ENCODE measurements around the gene ACVR1C. TPM values are rescaled to one million over a fixed set of nuclear protein-coding genes. Genes with fewer than 3 reads are reported as not detected.

The ACVR1C gene
- total RNA-seq, 1 experiment from 2014 or later, result 1.2 TPM

DNA sequence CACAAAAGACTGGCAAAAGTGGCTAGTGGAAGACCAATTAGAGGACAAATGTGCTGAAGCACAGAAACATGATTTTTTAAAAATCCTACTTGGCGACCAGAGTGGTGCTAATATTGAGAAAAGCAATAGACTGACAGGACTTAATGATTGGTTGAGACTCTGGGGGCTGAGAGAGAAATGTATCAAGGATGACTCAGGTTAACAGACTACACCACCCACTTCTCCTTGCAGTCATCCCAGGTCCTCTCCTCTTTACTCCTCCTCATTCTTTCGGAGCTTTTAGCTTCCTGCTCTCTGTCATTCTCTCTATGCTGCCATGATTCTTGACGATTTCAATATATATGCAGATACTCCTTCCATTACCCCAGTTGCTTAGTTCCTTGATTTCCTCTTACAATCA lies 130.2 kb downstream of the ACVR1C start:
- no peak for ATAC-seq
- no peaks in the 10 kb centered on the region for H3K4me1 ChIP-seq (ENCODE audit: control insufficient read depth in 1 of 2, insufficient read depth in 2 of 2, low read length in 2 of 2)
- no peak for DNase-seq (ENCODE audit: low read depth, low spot score)
- H4K20me1 ChIP-seq (ENCODE audit: insufficient read depth), result no peaks in the 10 kb centered on the region
- no peaks in the 10 kb centered on the region for H3K79me2 ChIP-seq (ENCODE audit: insufficient read depth, low read length)
- TF ChIP-seq POLR2AphosphoS5 (IDR thresholded peaks at IDR 0.05; ENCODE audit: low read depth, low read length) (no peak), CTCF (IDR thresholded peaks at IDR 0.05 in 2 of 3, conservative IDR thresholded peaks at IDR 0.05 in 1 of 3; ENCODE audit: borderline replicate concordance in 1 of 3, insufficient read depth in 1 of 3, low read depth in 2 of 3, low read length in 2 of 3) (no peak), ZNF274 (IDR thresholded peaks at IDR 0.05; ENCODE audit: low read depth, low read length) (no peak), SIN3A (IDR thresholded peaks at IDR 0.05; ENCODE audit: low read depth) (no peak), CEBPB (IDR thresholded peaks at IDR 0.05; ENCODE audit: low read depth) (no peak), ELF1 (IDR thresholded peaks at IDR 0.05; ENCODE audit: borderline replicate concordance, low read depth) (no peak), EGR1 (IDR thresholded peaks at IDR 0.05; ENCODE audit: low read depth) (no peak), ZBTB33 (IDR thresholded peaks at IDR 0.05; ENCODE audit: extremely low read depth, insufficient replicate concordance, low read length) (no peak), EZH2 (IDR thresholded peaks at IDR 0.05) (no peak), JUND (IDR thresholded peaks at IDR 0.05) (no peak), EZH2phosphoT487 (IDR thresholded peaks at IDR 0.05; ENCODE audit: borderline replicate concordance) (no peak), ZFX (IDR thresholded peaks at IDR 0.05) (no peak)
- TF ChIP-seq, protein P1, sequence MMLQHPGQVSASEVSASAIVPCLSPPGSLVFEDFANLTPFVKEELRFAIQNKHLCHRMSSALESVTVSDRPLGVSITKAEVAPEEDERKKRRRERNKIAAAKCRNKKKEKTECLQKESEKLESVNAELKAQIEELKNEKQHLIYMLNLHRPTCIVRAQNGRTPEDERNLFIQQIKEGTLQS (IDR thresholded peaks at IDR 0.05), result no peak
- TF ChIP-seq, protein P2, sequence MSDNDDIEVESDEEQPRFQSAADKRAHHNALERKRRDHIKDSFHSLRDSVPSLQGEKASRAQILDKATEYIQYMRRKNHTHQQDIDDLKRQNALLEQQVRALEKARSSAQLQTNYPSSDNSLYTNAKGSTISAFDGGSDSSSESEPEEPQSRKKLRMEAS (IDR thresholded peaks at IDR 0.05), result no peak
- H3K4me2 ChIP-seq (ENCODE audit: low read length), result no peak overlapping the region
- H3K36me3 ChIP-seq (ENCODE audit: control insufficient read depth in 1 of 2, insufficient read depth in 2 of 2, low read length in 2 of 2), result no peaks in the 10 kb centered on the region
- intact Hi-C loops (cut with micrococcal nuclease), result loop anchor here (5.0 kb wide), 1 partner anchor 94 kb away; no protein-coding TSS in a partner anchor
- no peak overlapping the region for H3K9ac ChIP-seq (ENCODE audit: low read length)
- H3K27ac ChIP-seq (ENCODE audit: low read depth, low read length), result no peak overlapping the region
- no peaks in the 10 kb centered on the region for H3K9me3 ChIP-seq (ENCODE audit: control insufficient read depth in 1 of 2, insufficient read depth in 1 of 2, low read depth in 1 of 2, low read length in 2 of 2)
- H3K27me3 ChIP-seq (ENCODE audit: insufficient read depth, low read length), result no peaks in the 10 kb centered on the region
- no TSS peak for BruUV-seq (replicated peaks)
- ChIA-PET RAD21 (ENCODE audit: low non-redundant PET in 1 of 2, low total read pairs in 2 of 2, uncharacterized antibody in 2 of 2, unreplicated experiment in 2 of 2) (no interaction called here), CTCF (interaction anchor here (2.2 kb wide), 1 partner anchor 10 kb away, joined by 5 read pairs; no protein-coding TSS in a partner anchor), POLR2A (no interaction called here)
- H3K9me2 ChIP-seq (ENCODE audit: insufficient read depth), result no peaks in the 10 kb centered on the region
- H3K4me3 ChIP-seq (replicated peaks in 1 of 2; ENCODE audit: low read depth in 1 of 2, low read length in 2 of 2), result no peak overlapping the region
- H2AFZ ChIP-seq (ENCODE audit: low read depth, low read length, poor library complexity, severe bottlenecking), result peak overlapping the region; percentile 15
